ENCODE data around the gene KCNB1.

DNA sequence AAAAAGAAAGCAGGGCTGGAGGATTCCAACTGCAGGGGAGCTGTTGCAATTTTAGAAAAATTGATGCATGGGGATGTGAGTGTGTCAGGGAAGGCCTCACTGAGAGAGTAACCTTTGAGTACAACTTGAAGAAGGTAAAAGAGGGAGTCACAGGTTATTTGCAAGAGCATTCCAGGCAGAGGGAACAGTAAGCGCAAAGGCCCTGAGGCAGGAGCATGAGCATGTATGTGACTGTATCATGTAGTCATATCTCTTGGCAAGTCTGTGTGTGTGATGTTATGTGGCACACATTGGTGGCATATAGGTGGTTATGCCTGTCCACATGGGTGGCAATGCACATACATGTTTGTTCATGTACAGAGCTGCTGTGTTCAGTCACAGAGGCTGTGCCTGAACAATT lies 133.4 kb downstream of the KCNB1 start:
- TF ChIP-seq, protein P1, sequence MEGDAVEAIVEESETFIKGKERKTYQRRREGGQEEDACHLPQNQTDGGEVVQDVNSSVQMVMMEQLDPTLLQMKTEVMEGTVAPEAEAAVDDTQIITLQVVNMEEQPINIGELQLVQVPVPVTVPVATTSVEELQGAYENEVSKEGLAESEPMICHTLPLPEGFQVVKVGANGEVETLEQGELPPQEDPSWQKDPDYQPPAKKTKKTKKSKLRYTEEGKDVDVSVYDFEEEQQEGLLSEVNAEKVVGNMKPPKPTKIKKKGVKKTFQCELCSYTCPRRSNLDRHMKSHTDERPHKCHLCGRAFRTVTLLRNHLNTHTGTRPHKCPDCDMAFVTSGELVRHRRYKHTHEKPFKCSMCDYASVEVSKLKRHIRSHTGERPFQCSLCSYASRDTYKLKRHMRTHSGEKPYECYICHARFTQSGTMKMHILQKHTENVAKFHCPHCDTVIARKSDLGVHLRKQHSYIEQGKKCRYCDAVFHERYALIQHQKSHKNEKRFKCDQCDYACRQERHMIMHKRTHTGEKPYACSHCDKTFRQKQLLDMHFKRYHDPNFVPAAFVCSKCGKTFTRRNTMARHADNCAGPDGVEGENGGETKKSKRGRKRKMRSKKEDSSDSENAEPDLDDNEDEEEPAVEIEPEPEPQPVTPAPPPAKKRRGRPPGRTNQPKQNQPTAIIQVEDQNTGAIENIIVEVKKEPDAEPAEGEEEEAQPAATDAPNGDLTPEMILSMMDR (IDR thresholded peaks at IDR 0.05; ENCODE audit: insufficient read depth, low read length), result no peak
- TF ChIP-seq POLR2AphosphoS5 (IDR thresholded peaks at IDR 0.05; ENCODE audit: low read depth), result no peak
- TF ChIP-seq, protein P2, sequence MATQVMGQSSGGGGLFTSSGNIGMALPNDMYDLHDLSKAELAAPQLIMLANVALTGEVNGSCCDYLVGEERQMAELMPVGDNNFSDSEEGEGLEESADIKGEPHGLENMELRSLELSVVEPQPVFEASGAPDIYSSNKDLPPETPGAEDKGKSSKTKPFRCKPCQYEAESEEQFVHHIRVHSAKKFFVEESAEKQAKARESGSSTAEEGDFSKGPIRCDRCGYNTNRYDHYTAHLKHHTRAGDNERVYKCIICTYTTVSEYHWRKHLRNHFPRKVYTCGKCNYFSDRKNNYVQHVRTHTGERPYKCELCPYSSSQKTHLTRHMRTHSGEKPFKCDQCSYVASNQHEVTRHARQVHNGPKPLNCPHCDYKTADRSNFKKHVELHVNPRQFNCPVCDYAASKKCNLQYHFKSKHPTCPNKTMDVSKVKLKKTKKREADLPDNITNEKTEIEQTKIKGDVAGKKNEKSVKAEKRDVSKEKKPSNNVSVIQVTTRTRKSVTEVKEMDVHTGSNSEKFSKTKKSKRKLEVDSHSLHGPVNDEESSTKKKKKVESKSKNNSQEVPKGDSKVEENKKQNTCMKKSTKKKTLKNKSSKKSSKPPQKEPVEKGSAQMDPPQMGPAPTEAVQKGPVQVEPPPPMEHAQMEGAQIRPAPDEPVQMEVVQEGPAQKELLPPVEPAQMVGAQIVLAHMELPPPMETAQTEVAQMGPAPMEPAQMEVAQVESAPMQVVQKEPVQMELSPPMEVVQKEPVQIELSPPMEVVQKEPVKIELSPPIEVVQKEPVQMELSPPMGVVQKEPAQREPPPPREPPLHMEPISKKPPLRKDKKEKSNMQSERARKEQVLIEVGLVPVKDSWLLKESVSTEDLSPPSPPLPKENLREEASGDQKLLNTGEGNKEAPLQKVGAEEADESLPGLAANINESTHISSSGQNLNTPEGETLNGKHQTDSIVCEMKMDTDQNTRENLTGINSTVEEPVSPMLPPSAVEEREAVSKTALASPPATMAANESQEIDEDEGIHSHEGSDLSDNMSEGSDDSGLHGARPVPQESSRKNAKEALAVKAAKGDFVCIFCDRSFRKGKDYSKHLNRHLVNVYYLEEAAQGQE (IDR thresholded peaks at IDR 0.05; ENCODE audit: insufficient replicate concordance, low read depth), result no peak

Data from HL-60 (cell line).